Inflammatory macrophage (primary cell): Measurements from ENCODE around the gene NCOA4.
"Not testable (repeated sequence)": the region's sequence is repeated elsewhere in the genome, so short reads cannot be mapped to it uniquely, and the experiment has no call there.

Experiments
- DNase-seq, 2 donors: peaks; one replicate each; pipeline ENCODE4 v3.0.0-alpha.2; 2020 to 2022

Gene NCOA4

DNA sequence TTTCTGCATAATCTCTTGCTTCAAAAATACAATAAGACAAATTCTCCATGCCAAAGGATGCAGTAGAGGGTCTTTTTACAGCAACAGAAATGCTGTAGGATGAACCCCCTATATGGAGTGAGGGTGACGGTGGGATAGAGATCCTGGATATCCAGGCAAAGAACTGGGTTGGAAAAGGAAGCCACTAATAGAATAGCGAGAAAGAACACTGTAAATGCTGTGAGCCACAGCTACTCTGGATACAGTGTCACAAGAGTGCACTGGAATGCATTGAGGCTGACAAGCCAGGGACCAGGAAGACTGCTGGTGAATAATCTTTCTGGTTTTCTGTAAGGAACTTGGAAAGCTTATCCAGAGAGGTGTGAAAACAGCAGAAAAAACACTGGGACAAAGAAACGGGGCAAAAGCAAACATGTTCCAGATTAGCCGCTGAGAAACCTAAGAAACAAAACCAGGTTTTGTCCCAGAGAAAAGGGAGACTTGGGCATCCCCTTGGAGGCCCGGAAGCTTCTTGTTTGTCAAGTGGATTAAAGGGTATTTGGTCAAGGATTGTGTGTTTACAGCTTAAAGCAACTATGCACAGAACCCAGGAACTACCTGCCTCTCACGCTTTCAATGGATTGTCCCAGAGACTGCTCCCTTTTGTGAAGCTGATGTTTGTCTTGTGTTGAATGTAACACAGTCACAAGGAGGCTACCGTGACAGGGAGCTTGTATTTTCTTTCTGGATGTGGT lies 21.8 kb upstream of the NCOA4 start:
- DNase-seq: no peak

DNA sequence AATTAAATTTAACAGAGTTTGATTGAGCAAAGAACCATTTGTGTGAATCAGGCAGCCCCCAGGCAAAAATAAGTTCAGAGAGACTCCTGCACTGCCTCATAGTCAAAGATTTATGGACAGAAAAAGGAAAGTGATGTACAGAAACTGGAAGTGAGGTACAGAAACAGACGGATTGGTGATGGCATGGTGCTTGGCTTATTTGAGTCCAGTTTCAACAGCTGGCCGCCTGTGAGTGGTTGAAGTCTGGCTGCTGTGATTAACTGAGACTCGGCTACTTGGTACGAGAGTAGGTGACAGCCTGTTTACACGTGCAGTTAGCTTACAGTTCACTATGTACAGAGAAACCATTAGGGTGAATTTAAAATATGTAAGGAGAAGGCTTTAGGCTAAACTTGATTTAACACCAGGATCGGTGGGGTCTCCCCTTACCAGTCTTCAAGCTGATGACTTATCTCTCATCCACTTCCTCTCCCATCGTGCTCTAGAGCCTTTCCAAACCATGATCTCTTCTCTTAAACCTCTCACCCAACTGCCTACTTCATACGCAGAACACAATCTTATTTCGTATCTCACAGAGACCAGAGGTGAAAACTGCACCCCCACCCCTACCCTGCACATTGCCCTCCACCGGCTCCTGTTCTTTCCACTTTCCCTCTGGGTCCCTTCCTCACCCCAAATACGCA lies 20.7 kb upstream of the NCOA4 start:
- DNase-seq: no peak

DNA sequence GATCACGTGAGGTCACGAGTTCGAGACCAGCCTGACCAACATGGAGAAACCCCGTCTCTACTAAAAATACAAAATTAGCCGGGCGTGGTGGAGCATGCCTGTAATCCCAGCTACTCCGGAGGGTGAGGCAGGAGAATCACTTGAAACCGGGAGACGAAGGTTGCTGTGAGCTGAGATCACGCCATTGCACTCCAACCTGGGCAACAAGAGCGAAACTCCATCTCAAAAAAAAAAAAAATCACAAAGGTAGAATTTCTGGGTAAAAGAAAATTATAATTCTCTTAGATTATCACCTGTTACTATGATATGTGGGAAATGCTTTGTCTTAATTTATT lies 19.0 kb upstream of the NCOA4 start:
- DNase-seq: not testable (repeated sequence)

DNA sequence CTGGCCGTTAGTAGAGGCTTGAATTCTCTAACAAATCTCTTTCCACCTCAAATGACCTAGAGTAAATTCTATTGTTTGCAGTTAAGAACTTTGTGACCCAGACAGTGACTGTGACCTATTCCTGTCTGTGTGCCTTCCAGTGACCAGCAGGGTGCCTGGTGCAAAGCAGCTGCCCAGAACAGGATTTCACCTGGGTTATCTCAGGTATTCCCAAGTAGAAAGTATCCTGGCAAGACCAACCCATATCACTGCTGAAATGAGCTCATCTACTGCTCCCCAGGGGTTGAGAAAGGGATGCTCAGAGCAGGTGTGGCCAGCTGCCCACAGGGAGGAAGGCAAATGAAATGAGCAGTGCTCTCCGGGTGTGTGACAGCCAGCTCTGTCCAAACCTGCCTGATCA lies 17.7 kb upstream of the NCOA4 start:
- DNase-seq: no peak

DNA sequence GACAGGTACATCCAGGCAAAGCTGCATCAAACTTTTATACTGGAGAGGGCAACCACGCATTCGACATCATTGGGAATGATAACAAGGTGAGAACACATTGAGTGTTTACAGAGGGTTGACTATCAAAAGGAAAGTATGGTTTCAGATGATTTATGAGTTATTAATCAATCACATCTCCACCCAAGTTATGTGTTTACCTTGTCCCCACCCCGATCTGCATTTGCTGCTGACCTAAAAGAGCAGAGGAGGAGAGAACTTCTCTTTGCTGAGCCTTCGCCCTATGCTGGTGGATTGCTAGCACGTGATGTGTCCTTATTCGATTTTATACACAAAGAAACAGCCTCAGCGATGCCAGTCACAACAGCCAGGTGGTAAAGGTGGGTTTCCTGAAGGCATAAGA lies 15.8 kb upstream of the NCOA4 start, which contains the start of gene MSMB:
Gene MSMB (minus strand): TSS at position 9 of the 400 bp plus-strand sequence. CDS start 32 bp downstream, outside the sequence.
- no peak for DNase-seq

DNA sequence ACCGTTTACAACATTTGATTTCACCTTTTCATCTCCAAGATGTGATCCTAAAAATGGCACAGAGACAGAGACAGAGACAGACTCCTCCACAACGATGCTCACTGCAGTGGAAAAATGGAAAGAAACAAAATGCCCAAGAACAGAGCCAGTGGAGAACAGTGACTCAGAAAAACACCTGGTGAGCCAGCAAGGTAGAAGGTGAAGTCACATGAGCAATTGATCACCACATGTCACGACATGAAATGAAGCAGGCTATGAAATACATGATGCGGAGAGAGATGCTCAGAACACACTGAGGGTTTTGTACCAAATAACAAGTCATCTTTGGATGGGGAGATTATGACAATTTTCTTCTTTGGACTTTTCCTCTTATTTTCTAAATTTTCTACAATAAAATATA lies 12.1 kb upstream of the NCOA4 start:
- DNase-seq: no peak

DNA sequence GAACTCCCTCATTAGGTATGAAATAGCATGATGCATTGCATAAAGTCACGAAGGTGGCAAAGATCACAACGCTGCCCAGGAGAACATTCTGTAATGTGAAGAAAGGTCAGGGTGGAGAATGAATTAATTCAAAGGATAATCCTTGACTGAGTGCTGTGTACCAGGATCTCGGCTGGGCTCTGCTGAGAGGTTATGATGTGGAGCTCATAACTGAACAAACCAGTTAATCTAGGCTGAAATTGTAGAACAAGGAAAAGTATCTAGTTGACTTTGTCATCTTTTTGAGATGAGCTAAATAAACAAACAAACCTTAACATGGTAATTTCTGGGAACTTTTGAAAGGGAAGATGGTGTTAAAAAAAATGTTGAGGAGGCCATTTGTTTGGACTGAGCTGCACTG lies 9.6 kb upstream of the NCOA4 start:
- DNase-seq: no peak

DNA sequence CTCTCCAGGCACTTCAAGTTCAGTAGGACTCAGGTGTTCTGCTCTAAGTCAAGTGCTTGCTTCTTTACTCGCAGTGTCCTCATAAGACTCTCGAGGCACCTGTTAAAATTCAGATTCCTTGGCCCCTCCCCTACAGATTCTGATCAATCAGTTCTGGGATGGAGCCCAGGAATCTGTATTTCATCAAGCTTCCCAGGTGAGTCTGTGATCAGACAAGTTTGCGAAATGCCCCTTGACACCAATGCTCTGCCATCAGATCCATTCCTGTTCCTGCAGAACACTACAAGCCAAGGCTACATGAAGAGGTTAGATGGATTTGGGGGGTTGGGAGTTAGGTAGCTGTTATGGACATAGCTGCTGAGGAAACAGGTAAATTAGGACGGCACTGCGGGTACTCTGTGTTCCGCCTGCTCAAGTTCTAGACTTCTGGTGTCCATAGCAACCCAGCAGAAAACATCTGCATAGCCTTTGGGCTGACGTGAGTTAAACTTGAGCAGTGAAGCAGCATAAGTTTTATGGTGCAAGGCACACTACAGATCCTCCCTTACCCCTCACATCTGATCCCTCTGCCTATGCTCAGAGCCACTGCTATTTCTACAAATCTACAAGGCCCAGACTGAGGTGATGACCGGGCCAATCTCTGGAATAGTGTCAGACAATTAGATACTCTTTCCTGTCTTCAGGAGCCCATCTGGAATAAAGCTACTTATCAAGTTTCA lies 6.8 kb upstream of the NCOA4 start:
- no peak for DNase-seq

DNA sequence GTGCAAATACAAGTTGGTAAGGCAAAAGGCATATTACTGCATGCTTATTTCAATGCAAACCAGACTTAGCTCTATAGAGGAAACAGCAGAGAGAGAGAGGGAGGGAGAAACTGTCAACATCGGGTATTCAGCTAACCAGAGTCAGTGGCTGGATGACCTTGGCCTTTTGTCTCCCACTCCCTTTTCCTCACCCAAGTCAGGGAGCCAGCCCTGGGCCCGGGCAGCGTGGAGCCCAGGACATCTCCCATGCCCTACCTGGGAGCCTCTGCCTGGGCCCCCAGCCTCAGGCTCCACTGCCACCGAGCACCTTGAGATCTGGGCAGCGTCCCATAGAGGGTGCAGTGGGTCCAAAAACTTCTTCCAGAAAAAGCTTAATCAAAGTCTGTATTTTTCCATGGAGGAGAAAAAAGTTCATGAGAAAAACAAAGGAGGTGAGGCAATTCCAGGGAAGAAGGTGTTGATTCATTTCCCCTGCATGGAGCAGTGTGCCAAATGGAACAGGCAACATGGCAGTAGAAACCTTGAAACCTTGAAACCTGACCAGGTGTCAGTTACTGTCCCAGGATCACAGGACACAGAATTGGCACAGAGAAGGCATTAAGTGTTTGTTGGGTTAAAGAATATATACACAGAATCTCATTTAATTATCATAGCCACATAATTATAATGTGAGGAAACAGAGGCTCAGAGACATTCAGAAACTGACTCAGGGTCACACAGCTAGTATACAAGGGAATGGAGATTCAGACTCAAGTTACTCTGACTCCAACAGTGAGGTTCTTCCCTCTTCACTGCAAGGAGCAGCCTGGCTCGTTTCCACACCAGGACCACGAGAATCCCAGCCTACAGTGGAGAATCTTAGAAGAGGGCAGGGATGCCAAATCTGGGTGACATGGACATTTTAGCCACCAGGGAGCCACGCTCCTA lies 5.8 kb upstream of the NCOA4 start:
- DNase-seq: no peak

DNA sequence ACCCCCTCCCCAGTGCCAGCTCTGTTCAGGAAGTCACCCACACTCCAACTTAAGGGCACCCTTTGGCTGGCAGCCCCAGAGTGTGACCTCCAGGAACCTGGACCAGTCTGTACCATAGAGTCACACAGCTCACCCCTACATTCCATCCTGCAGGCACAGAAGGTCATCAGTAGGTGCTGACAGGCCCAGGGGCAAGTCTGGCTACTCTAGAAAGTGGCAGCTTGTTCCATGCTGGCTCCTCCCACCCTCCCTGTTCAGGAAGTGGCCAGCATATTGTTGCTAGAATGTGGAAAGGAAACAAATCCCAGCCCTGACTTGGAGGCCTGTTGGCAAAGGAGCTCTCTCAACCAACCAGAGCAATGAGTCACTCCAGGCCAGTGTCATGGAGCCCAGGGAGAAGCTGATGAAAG lies 3.2 kb upstream of the NCOA4 start:
- DNase-seq: peak; percentile 40 to 41

DNA sequence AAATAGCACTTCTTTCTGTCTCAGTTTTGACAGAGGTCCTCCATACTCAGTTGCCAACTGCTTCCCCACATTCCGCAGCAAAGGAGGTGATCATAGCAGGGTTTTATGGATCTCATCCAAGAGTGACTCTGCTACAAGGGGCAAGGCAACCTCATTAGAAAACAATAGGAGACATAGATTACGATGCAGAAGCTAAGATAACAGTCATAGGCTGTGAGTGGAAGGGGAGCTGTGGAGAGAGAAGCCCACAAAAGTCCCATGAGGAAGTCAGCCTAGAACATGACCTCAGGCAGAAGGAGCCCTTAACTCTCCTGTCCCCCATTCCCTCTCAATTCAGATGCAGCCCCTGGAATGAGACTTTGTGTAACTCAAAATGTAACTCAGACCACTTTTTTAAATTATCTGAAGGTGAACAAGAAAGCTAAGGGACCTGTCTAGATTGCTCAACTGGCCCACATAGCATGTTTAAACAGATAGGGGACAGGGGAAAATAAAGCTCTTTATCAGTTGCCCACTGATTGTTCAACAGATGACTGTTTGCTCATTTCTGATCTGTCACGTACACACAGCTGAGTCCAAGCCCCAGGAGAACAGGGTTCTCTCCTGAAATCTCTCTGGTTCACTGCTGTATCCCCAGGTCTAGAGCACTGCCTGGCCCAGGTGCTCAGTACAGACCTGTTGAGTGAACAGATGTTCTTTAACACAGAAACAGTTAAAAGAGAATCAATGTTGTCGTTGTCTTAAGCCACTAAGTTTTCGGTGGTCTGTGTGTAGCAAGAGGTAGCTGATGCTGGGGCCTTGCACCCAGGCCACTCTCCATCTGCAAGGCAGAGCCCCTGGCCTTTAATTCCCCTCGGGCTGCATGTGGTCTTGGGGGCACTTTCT lies 1.5 kb upstream of the NCOA4 start:
- DNase-seq: no peak

DNA sequence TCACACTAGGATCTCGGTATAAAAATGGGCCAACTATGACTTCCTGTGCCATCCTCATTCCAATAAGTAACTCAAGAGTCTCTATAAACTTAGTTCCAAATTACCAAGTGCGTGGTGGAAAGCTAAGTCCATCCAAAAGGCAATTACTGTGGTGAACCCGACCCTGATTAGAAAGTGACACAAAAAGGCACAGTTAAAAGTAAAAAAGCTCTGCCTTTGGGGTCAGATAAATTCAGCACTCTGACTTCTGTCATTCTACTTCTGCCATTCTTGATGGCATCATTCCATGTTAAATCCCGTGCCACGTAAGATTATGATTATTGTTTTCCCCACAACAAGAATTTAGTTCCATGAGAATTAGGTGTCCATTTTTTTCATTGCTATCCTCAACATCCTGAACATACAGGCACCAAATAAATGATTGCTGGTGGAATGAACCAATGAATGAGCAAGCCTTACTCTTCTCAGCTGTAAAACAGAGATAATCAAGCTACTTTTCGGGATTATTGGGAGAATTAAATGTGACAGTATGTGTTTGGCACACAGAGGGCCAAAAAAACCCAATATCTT lies 877 bp downstream of the NCOA4 start:
- DNase-seq: no peak

DNA sequence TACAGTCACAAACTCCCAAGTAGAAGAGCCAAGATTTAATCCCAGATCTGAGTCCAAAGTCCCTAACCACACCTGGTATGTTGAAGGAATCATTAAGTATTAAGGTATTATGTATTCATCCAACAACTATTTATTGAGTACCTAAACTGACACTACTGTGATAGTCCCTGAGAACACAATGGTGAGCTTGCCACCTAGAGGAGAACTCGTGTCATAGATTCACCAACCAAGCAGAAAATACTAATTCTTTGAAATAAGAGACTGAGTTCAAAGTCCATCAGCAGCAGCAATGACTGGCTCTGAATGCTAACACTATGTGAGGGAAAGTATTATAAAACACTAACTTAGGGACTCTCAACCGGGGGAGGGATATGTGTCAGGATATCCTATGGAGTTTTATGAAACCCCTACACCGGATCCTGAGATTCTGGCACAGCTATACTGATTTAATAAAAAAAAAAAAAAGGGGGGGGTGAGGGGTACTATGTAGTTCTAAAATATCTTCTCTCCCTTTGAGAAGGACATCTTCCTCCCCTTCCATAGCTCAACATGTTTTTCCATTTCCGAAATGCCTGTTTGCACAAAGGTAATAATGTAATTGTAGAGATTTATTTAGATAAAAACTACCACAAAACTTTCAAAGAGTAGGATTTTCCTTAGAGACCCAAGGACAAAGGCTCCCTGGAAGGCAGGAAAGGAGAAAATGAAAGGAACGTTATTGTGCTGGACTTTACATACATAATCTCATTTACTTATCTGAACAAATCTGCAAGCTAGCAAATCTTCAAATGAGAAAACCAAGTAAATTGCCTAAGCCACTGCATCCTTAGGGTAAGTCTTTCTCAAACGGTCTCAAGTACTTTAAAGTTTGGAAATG lies 1.6 kb downstream of the NCOA4 start:
- DNase-seq: peak; percentile 55 to 63

DNA sequence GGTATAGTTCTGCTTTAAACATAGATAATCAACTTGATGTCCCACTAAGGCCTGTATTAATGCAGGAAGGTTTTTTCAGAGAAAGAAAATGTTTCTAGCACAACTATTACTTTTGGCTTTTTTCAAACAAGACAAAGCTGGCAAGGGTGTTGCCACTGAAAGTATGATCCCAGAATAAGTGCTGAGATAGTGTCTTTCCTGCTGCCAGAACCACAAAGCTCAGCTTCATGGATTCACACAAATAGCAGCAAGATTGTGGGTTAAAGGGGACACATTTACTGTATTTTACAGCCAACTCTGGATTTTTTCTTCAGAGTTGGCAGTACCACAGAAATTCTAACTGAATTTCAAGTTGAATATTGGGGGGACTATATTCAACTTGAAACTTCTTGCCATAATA lies 4.3 kb downstream of the NCOA4 start:
- DNase-seq: no peak

DNA sequence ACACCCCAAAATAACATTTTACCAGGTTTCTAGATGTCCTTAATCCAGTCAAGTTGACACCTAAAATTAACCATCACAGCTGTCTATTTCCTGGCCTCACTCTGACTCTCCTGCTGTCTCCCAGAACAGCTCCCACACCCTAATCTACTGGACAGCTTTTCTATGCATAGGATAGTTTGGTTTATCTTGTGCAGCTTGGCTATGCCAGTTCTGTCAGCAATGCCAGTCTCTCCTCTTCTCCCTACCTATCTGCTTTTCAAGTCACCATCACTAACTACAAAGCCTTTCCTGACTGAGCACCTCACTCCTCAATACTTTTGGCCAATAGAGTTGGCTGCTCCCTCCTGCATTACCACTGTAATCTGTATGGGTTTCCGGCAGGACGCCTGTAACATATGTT lies 5.0 kb downstream of the NCOA4 start:
- no peak for DNase-seq

DNA sequence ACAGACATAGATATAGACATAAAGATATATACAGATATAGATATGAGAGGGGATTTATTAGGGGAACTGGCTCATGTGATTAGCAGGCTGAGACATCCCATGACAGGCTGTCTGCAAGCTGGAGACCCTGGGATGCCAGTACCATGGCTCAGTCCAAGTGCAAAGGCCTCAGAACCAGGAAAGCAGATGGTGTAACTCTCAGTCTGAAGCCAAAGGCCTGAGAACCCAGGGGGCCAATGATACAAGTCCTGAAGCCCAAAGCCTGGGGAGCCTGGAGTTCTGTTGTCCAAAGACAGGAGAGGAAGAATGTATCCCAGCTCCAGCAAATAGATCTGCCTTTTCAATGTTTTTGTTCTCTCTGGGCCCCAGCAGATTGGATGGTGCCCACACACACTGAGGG lies 5.5 kb downstream of the NCOA4 start:
- DNase-seq: no peak

DNA sequence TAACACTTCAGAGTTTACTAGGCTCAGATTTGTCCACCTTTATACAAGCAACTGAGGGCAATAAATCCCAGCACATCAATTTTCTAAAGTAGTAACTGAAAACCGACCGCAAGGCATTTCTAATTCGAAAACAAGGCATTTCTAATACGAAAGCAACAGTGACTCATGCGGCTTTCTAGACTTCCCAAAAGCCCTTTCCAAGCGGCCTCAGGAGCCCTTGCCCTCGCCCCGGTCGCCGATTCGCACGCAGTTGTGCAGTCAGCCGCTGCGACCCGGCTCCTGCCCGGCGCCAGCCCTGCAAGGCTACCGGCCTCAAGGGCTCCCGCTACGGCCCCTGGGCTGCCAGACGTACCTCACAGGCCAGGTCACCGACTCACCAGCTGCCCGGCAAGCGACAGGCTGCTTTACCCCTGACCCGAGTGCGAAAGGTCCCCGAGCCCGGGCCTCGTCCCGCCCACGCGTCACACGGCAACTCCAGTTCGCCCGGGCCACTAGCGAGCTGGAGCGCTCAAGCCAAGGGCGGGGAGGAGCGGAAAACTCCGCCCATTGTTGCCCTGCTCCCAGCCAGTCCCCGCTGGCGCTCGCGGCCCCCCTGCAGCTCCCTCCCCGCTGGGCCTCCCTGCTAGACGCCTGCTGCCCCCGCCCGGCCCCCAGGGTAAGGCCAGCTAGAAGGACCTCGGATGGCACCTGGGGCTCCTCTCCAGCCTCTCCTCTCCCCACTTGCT lies 7.3 kb downstream of the NCOA4 start:
- DNase-seq: peak; percentile 96 to 98

DNA sequence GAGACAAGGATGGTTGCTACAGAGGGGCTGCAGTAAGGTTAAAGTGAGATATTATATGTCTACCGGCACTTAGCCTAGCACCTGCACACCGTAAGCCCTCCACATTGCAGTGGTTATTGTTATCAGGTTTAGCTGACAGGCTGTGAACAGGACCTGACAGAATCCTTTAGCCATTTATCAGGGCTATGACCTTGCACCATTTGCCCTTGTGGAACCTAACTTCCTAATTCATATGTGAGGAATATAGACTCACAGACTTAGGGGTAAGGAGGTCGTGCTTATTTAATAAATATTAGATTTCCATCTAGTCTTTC lies 10.1 kb downstream of the NCOA4 start:
- DNase-seq: peak; percentile 33 to 41

DNA sequence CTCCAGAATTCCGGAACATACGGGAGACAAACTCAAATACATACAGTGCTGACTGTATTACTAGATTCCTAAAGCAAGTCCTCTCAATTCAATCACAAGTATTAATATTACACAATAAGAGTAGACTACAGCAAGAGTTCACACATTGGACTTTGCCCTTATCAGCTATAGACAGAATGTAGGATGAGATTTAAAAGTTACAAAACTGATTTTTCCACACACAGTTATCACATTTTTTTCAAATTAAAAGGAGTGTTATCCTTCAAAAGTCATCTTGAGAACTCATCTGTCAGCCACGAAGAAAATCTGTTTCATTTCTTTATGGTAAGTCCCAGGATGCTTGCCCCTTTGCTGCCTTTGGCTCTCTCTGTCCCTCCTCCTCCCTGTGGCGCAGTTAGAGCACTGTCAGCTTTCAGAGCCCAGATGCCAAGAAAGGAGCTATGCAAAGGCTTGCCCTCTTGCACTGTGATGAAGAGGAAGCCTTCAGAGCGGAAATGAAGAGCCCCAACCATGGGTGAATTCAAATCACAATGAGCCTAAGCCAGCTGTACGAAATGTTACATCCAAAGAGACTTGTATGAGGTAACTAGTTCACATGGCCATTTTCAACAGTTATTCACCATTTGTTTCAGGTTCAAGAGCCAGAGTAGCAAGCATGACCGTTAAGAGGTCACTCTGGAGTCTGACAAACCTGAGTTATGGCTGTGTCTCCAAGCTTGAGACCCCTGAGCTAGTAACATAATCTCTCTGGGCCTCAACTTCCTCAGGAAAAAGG lies 10.7 kb downstream of the NCOA4 start:
- DNase-seq: peak; percentile 81 to 87
